Gastroesophageal sphincter (tissue), 3 donors: Measurements from ENCODE around the gene ZNF492.

Source experiments
- CTCF ChIP-seq, 4 experiments: fragments of 200-600 bp in 2 of 4; fragments of 450-650 bp in 2 of 4; sonication (generic) in 1 of 4; IDR thresholded peaks; one replicate each; pipeline ENCODE4 v1.5.1; 2017 to 2019; ENCODE audit warnings: antibody characterized with exemption in 4 of 4, mild to moderate bottlenecking in 2 of 4, moderate library complexity in 2 of 4
- EP300 ChIP-seq: sonication (generic); formaldehyde crosslinking; IDR thresholded peaks from one replicate; pipeline ENCODE4 v1.6.1; 2017; ENCODE audit warnings: antibody characterized with exemption, mild to moderate bottlenecking
- POLR2A ChIP-seq, 2 donors: fragments of 450-650 bp; IDR thresholded peaks; one replicate each; pipeline ENCODE4 v1.6.1; 2017; ENCODE audit warnings: antibody characterized with exemption in 2 of 2, mild to moderate bottlenecking in 2 of 2, moderate library complexity in 1 of 2
- POLR2AphosphoS5 ChIP-seq: sonication (generic); formaldehyde crosslinking; IDR thresholded peaks from one replicate; pipeline ENCODE4 v1.6.1; 2017; ENCODE audit warnings: antibody characterized with exemption

- no peak for TF ChIP-seq CTCF (IDR thresholded peaks at IDR 0.05)
- TF ChIP-seq EP300: no peak
- TF ChIP-seq POLR2AphosphoS5: no peak
- TF ChIP-seq POLR2A (IDR thresholded peaks at IDR 0.05): no peak
Observed at GRCh38 chr19:22708983-22709382, 74.9 kb downstream of the ZNF492 start.
